K562 (cell line): ENCODE data around the gene CDC37. TPM values are rescaled to one million over a fixed set of nuclear protein-coding genes. Genes with fewer than 3 reads are reported as not detected.

Experiments used
- ASH1L ChIP-seq: fragments of 450-650 bp; IDR thresholded peaks from 2 replicates; pipeline ENCODE4 v1.6.1; 2018; ENCODE audit warnings: borderline replicate concordance, mild to moderate bottlenecking, low read depth; ENCODE audit not compliant: partially characterized antibody
- DNMT1 ChIP-seq: fragments of 450-650 bp; IDR thresholded peaks from 2 replicates; pipeline ENCODE4 v1.6.1; 2016; ENCODE audit warnings: antibody characterized with exemption, mild to moderate bottlenecking
- GATAD2B ChIP-seq: fragments of 450-650 bp; IDR thresholded peaks from 2 replicates; pipeline ENCODE4 v1.6.1; 2017; ENCODE audit warnings: mild to moderate bottlenecking, borderline replicate concordance
- KLF1 ChIP-seq: fragments of 450-650 bp; IDR thresholded peaks from 2 replicates; pipeline ENCODE4 v1.6.1; 2016; ENCODE audit warnings: missing genetic modification characterization, missing compliant biosample characterization
- PBX2 ChIP-seq, 2 experiments: IDR thresholded peaks in 1 of 2; conservative IDR thresholded peaks in 1 of 2; 2 replicates each; pipeline ENCODE4 v1.6.1; 2016; ENCODE audit warnings: low read depth in 2 of 2, mild to moderate bottlenecking in 1 of 2, missing compliant biosample characterization in 1 of 2, missing genetic modification characterization in 1 of 2, moderate library complexity in 1 of 2
- POLR2A ChIP-seq: fragments of 450-650 bp; conservative IDR thresholded peaks from 2 replicates; pipeline ENCODE4 v1.6.1; 2016
- SMAD4 ChIP-seq: fragments of 250-450 bp; sonication (Bioruptor Pico); conservative IDR thresholded peaks from 2 replicates; pipeline ENCODE4 v1.8.0; 2021; ENCODE audit warnings: inconsistent platforms, mild to moderate bottlenecking, moderate library complexity
- STAT6 ChIP-seq: sonication (generic); formaldehyde crosslinking; IDR thresholded peaks from 2 replicates; pipeline ENCODE4 v1.8.1; 2023; ENCODE audit warnings: mild to moderate bottlenecking, missing genetic modification reagents
- TAF1 ChIP-seq: IDR thresholded peaks from 2 replicates; pipeline ENCODE4 v1.6.1; 2011; ENCODE audit warnings: mild to moderate bottlenecking, low read length, moderate library complexity; ENCODE audit not compliant: insufficient read depth, control insufficient read depth, severe bottlenecking; ENCODE audit errors: extremely low read depth
- TSC22D4 ChIP-seq: fragments of 450-650 bp; IDR thresholded peaks from 2 replicates; pipeline ENCODE4 v1.6.1; 2016; ENCODE audit warnings: missing genetic modification characterization, missing biosample characterization, control low read depth
- ZBTB1 ChIP-seq: sonication (generic); formaldehyde crosslinking; IDR thresholded peaks from 2 replicates; pipeline ENCODE4 v1.8.1; 2023; ENCODE audit warnings: missing genetic modification reagents, low read depth, mild to moderate bottlenecking, borderline replicate concordance
- ZBTB7A ChIP-seq: IDR thresholded peaks from 2 replicates; pipeline ENCODE4 v1.6.1; 2011; ENCODE audit warnings: low read depth, mild to moderate bottlenecking, low read length, moderate library complexity, borderline replicate concordance; ENCODE audit not compliant: control insufficient read depth
- ZNF224 ChIP-seq: sonication (generic); formaldehyde crosslinking; IDR thresholded peaks from 2 replicates; pipeline ENCODE4 v1.8.0; 2022; ENCODE audit warnings: mild to moderate bottlenecking, missing genetic modification reagents
- ZNF23 ChIP-seq: fragments of 250-450 bp; sonication (Bioruptor Pico); IDR thresholded peaks from 2 replicates; pipeline ENCODE4 v1.4.0; 2020; ENCODE audit warnings: mild to moderate bottlenecking
- ZNF316 ChIP-seq: fragments of 450-650 bp; IDR thresholded peaks from 2 replicates; pipeline ENCODE4 v1.6.1; 2016
- ZNF696 ChIP-seq: fragments of 250-450 bp; sonication (Bioruptor Pico); conservative IDR thresholded peaks from 2 replicates; pipeline ENCODE4 v1.4.0; 2020; ENCODE audit warnings: mild to moderate bottlenecking, moderate library complexity
- polyA plus RNA-seq, 8 experiments: library from polyadenylated mRNA; depleted of rRNA in 4 of 8; stranded (reverse) in 5 of 8; unstranded in 3 of 8; fragments of >200 nt; fragmentation: Nextera tagmentation in 2 of 8; fragmentation: Illumina TruSeq in 1 of 8; extraction: Ambion mirVana in 2 of 8; extraction: Trizol in 1 of 8; gene quantifications; 2 replicates each; pipeline versions ENCODE4 v1.2.1 to v1.2.3, GENCODE V29; 2011 to 2014; ENCODE audit warnings: inconsistent platforms in 1 of 8, missing spikeins in 1 of 8
- total RNA-seq, 7 experiments: library from RNA; depleted of rRNA in 6 of 7; stranded (reverse); fragments of >200 nt in 6 of 7; fragmentation: Illumina TruSeq in 2 of 7; extraction: Trizol in 2 of 7; gene quantifications; 2 replicates each; pipeline versions ENCODE4 v1.2.1 to v1.2.3, GENCODE V29; 2011 to 2021; ENCODE audit warnings: low replicate concordance in 1 of 7
- TF ChIP-seq, protein P1 (sequence below): fragments of 250-450 bp; sonication (Bioruptor Pico); IDR thresholded peaks from 2 replicates; pipeline ENCODE4 v1.8.0; 2022; ENCODE audit warnings: inconsistent platforms
- TF ChIP-seq, protein P2 (sequence below): fragments of 250-450 bp; sonication (Bioruptor Pico); IDR thresholded peaks from 2 replicates; pipeline ENCODE4 v1.4.0; 2020; ENCODE audit warnings: borderline replicate concordance

Gene CDC37
- total and polyA plus RNA-seq, 9 of the 15 experiments (the other 6 are each of a cell fraction or from before 2014, with no cell fraction given): 6.6 to 538 (median 227) TPM

DNA sequence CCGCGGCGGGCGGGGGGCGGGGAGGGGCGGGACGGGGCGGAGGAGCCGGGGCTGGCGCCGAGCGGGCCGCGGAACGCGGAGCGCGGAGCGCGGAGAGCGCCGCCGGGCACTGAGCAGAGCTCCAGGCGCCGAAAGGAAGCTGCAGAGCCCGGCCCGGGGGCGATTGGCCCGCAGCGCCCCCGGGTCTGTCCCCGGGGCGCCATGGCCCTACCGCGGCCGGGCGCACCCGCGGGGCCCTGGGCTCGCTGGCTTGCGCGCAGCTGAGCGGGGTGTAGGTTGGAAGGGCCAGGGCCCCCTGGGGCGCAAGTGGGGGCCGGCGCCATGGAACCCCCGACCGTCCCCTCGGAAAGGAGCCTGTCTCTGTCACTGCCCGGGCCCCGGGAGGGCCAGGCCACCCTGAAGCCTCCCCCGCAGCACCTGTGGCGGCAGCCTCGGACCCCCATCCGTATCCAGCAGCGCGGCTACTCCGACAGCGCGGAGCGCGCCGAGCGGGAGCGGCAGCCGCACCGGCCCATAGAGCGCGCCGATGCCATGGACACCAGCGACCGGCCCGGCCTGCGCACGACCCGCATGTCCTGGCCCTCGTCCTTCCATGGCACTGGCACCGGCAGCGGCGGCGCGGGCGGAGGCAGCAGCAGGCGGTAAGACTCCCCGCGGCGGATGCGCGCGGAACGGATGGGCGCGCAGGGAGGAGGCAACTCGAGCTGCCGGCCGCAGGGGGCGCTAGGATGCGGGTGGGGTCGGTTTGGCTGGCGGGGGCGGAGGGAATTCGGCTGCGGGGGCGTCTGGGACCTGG, 17.3 kb upstream of the CDC37 start, which contains the start of gene PDE4A (continued):
- TF ChIP-seq PBX2 (CRISPR knock-in tag; IDR thresholded peaks at IDR 0.05; ENCODE audit: low read depth) (no peak), PBX2 (tag; conservative IDR thresholded peaks at IDR 0.05; ENCODE audit: low read depth) (no peak), ZBTB7A (peak; percentile 96), TSC22D4 (no peak), KLF1 (tag) (no peak), ASH1L (no peak), POLR2A (peak; percentile 34; the same call in 1 of the 2 replicates), ZNF23 (CRISPR knock-in tag) (no peak), GATAD2B (0 out of 2 replicates have a peak, but pooled peaks have one; percentile 23), DNMT1 (no peak), SMAD4 (CRISPR knock-in tag) (0 out of 2 replicates have a peak, but pooled peaks have one; percentile 36), ZBTB1 (no peak), TAF1 (peak; percentile 11), ZNF696 (CRISPR knock-in tag) (no peak), ZNF224 (CRISPR knock-in tag) (no peak), ZNF316 (no peak), STAT6 (no peak)
- TF ChIP-seq, protein P1, sequence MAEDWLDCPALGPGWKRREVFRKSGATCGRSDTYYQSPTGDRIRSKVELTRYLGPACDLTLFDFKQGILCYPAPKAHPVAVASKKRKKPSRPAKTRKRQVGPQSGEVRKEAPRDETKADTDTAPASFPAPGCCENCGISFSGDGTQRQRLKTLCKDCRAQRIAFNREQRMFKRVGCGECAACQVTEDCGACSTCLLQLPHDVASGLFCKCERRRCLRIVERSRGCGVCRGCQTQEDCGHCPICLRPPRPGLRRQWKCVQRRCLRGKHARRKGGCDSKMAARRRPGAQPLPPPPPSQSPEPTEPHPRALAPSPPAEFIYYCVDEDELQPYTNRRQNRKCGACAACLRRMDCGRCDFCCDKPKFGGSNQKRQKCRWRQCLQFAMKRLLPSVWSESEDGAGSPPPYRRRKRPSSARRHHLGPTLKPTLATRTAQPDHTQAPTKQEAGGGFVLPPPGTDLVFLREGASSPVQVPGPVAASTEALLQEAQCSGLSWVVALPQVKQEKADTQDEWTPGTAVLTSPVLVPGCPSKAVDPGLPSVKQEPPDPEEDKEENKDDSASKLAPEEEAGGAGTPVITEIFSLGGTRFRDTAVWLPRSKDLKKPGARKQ (CRISPR knock-in tag): no peak
- TF ChIP-seq, protein P2, sequence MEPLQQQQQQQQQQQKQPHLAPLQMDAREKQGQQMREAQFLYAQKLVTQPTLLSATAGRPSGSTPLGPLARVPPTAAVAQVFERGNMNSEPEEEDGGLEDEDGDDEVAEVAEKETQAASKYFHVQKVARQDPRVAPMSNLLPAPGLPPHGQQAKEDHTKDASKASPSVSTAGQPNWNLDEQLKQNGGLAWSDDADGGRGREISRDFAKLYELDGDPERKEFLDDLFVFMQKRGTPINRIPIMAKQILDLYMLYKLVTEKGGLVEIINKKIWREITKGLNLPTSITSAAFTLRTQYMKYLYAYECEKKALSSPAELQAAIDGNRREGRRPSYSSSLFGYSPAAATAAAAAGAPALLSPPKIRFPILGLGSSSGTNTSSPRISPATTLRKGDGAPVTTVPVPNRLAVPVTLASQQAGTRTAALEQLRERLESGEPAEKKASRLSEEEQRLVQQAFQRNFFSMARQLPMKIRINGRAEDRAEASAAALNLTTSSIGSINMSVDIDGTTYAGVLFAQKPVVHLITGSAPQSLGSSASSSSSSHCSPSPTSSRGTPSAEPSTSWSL (CRISPR knock-in tag): no peak
